ENCODE measurements around the gene SLC16A13. TPM values are rescaled to one million over a fixed set of nuclear protein-coding genes. Genes with fewer than 3 reads are reported as not detected.
A peak's percentile ranks its signal among the peaks of the same experiment; 100 is the strongest.

The SLC16A13 gene
- total and polyA plus RNA-seq, 2 of the 8 experiments (the other 6 are each of a cell fraction or from before 2014, with no cell fraction given), result 5.4 to 5.8 TPM

DNA sequence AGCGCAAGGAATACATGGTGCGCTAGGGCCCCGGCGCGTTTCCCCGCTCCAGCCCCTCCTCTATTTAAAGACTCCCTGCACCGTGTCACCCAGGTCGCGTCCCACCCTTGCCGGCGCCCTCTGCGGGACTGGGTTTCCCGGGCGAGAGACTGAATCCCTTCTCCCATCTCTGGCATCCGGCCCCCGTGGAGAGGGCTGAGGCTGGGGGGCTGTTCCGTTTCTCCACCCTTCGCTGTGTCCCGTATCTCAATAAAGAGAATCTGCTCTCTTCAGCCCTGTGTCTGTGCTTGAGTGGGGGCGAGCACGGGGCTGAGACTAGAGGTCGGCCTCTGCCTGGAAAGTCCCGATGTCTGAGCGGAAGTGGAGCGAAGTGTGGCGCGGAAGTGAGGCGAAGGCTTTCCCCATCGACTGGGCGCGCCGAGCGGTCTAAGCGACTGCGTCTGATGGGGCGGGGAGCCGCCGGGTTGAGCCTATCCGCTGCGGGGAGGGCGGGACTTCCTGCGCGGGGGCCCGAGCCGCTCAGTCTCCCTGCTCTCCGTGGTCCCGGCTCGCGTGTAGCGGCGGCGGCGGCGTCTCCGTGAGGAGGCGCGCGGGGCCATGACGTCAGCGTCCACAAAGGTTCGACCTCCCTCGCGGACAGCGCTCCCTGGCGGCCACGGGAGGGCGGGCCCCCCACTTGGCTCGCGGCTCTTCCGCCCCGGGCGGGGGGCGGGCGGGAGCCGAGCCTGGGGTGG, 21.4 kb upstream of the SLC16A13 start:
- WGBS, 2 experiments (ENCODE audit: extremely low coverage in 1 of 2, insufficient coverage in 1 of 2, insufficient read length in 1 of 2, insufficient replicate concordance in 2 of 2, low coverage in 1 of 2, low lambda C conversion rate in 2 of 2, missing lambda C conversion rate in 1 of 2), result 5% methylated on average over 33 of the region's 75 CpGs; no CpG with 5 or more reads in 1 of the 2 experiments
- no peak for FAIRE-seq
- TF ChIP-seq BACH1 (IDR thresholded peaks at IDR 0.05; ENCODE audit: low read length) (peak; percentile 93), SAP30 (IDR thresholded peaks at IDR 0.05; ENCODE audit: insufficient read depth, insufficient replicate concordance, low read length) (no peak), JUND (IDR thresholded peaks at IDR 0.05; ENCODE audit: low read length) (peak; percentile 84), HDAC2 (IDR thresholded peaks at IDR 0.05; ENCODE audit: borderline replicate concordance in 1 of 2, low read depth in 2 of 2, low read length in 2 of 2) (peak; percentile 80 to 97; a peak in 2 of 4 replicates), KDM4A (IDR thresholded peaks at IDR 0.05; ENCODE audit: low read depth, low read length, severe bottlenecking) (peak; percentile 61), ZNF274 (IDR thresholded peaks at IDR 0.05; ENCODE audit: borderline replicate concordance, extremely low read depth, low read length) (no peak), ATF3 (IDR thresholded peaks at IDR 0.05; ENCODE audit: insufficient read depth, low read depth, low read length) (no peak), PHF8 (conservative IDR thresholded peaks at IDR 0.05; ENCODE audit: low read depth, low read length) (peak; percentile 51; the same call in 1 of the 2 replicates), CHD2 (IDR thresholded peaks at IDR 0.05; ENCODE audit: low read length) (no peak), POLR2AphosphoS5 (IDR thresholded peaks at IDR 0.05; ENCODE audit: low read depth, low read length) (peak; percentile 80)

More for the DNA sequence above, 21.4 kb upstream of the SLC16A13 start:
- Histone ChIP-seq H3K36me3 (ENCODE audit: control insufficient read depth in 2 of 4, insufficient read depth in 4 of 4, low read length in 3 of 4) (peaks cover 0 to 4% (median 2%) of the 10 kb centered on the region in 4 experiments; a peak in 3 of 8 replicates), H2BK20ac (ENCODE audit: low read length) (no peak overlapping the region), H4K20me1 (replicated peaks in 1 of 2; ENCODE audit: control insufficient read depth in 1 of 2, insufficient read depth in 2 of 2, low read length in 2 of 2) (no peaks in the 10 kb centered on the region), H3K23ac (ENCODE audit: insufficient read length) (no peak overlapping the region), H3K27ac (ENCODE audit: low read depth, low read length) (peak overlapping the region; percentile 59; the same call in 1 of the 2 replicates), H3K18ac (ENCODE audit: extremely low read depth, low read length) (no peak overlapping the region; the same call in 1 of the 2 replicates), H3K27me3 (replicated peaks in 1 of 4; ENCODE audit: control insufficient read depth in 3 of 4, extremely low read depth in 1 of 4, insufficient read depth in 3 of 4, low read length in 3 of 4) (no peaks in the 10 kb centered on the region), H4K8ac (ENCODE audit: extremely low read depth, insufficient read depth, low read length) (peak overlapping the region; percentile 91; the same call in 1 of the 2 replicates), H4K5ac (ENCODE audit: insufficient read length, low read depth, low read length) (peak overlapping the region; percentile 80), H3K9ac (replicated peaks in 1 of 4; ENCODE audit: extremely low read depth in 1 of 4, low read depth in 3 of 4, low read length in 3 of 4) (peak overlapping the region; percentile 54 to 64 (median 56); a peak in 6 of 7 replicates), H3K23me2 (ENCODE audit: low read depth, low read length) (peaks cover 14% of the 10 kb centered on the region), H3K4ac (replicated peaks; ENCODE audit: insufficient read length, low read depth, low read length) (peak overlapping the region; percentile 86), H2AK5ac (ENCODE audit: low read depth, low read length) (no peak overlapping the region), H3K4me2 (ENCODE audit: insufficient read depth in 1 of 2, low read depth in 2 of 2, low read length in 2 of 2) (peak overlapping the region; percentile 66 to 96), H4K91ac (replicated peaks; ENCODE audit: insufficient read length, low read length) (peak overlapping the region; percentile 34), H2BK120ac (replicated peaks; ENCODE audit: low read depth, low read length) (no peak overlapping the region), H3K9me3 (ENCODE audit: insufficient read depth in 2 of 2, low read depth in 1 of 2, low read length in 1 of 2) (no peaks in the 10 kb centered on the region), H3K79me1 (ENCODE audit: low read depth, low read length) (peaks cover 7% of the 10 kb centered on the region; the same call in 1 of the 2 replicates), H2BK12ac (ENCODE audit: low read depth, low read length) (no peak overlapping the region), H3K56ac (replicated peaks; ENCODE audit: insufficient read length, low read depth, low read length) (peak overlapping the region; percentile 52), H3K4me3 (ENCODE audit: extremely low read depth in 1 of 4, insufficient read depth in 2 of 4, low read depth in 3 of 4, low read length in 4 of 4) (peak overlapping the region; percentile 86 to 100 (median 88)), H2BK15ac (ENCODE audit: low read length) (no peak overlapping the region), H2AFZ (ENCODE audit: low read length) (peak overlapping the region; percentile 42; the same call in 1 of the 2 replicates), H3K14ac (ENCODE audit: insufficient read length) (no peak overlapping the region), H3K4me1 (replicated peaks in 1 of 4; ENCODE audit: control insufficient read depth in 3 of 4, insufficient read depth in 4 of 4, low read length in 3 of 4) (peaks cover 0 to 23% (median 11%) of the 10 kb centered on the region in 4 experiments; a peak in 6 of 7 replicates), H2BK5ac (ENCODE audit: low read depth, low read length) (peak overlapping the region; percentile 75), H3K79me2 (ENCODE audit: control insufficient read depth in 1 of 2, insufficient read depth in 2 of 2, low read length in 2 of 2) (peaks cover 0 to 38% of the 10 kb centered on the region in 2 experiments; a peak in 3 of 4 replicates)
- ChIA-PET POLR2A (ENCODE audit: partially characterized antibody) (interaction anchor here (0.9 to 1.3 kb wide), 2 partner anchors 9 to 101 kb away, joined by 3 read pairs; no protein-coding TSS in a partner anchor), CTCF (ENCODE audit: partially characterized antibody) (interaction anchor here (1.4 kb wide), 2 partner anchors 10 to 103 kb away, joined by 3 read pairs; no protein-coding TSS in a partner anchor)
- DNase-seq (ENCODE audit: low read depth in 1 of 2, low spot score in 2 of 2), result peak; percentile 81 to 92

Measured in H1 (cell line).